Fibroblast of villous mesenchyme (primary cell): ENCODE measurements around the gene GLS. TPM values are rescaled to one million over a fixed set of nuclear protein-coding genes. Genes with fewer than 3 reads are reported as not detected.

Experiments used
- DNase-seq: peaks from one replicate; pipeline ENCODE4 v3.0.0-alpha.2; 2010; ENCODE audit warnings: low read depth
- H3K4me3 ChIP-seq: 2 replicates; pipeline ENCODE4 v1.5.1; 2011; ENCODE audit warnings: low read depth, mild to moderate bottlenecking, low read length
- CTCF ChIP-seq: IDR thresholded peaks from 2 replicates; pipeline ENCODE4 v1.5.1; 2012; ENCODE audit warnings: low read depth, mild to moderate bottlenecking, low read length; ENCODE audit not compliant: insufficient read depth
- total RNA-seq: library from RNA; depleted of rRNA; stranded (reverse); fragments of >200 nt; gene quantifications from 2 replicates; pipeline ENCODE4 v1.2.3, GENCODE V29; 2012

GLS gene
- total RNA-seq = 375 and 519 TPM in 2 replicates

GRCh38 chr2:190880378-190881083 lies at the start of gene GLS:
Gene GLS, plus strand, starts transcription at chr2:190880821. Its CDS starts 264 bp downstream, at chr2:190881085.
- peak within 1 kb of the TSS; percentile 76 for H3K4me3 ChIP-seq
- TF ChIP-seq CTCF = no peak

GRCh38 chr2:190831941-190832340 lies 48.7 kb upstream of the GLS start:
- no peak for TF ChIP-seq CTCF
- no peak overlapping the region for H3K4me3 ChIP-seq
- no peak for DNase-seq

More at GRCh38 chr2:190880378-190881083, at the start of gene GLS:
- peak; percentile 98 for DNase-seq

- no peak overlapping the region for H3K4me3 ChIP-seq
- DNase-seq = no peak
Measured at GRCh38 chr2:190834890-190835208, 45.8 kb upstream of the GLS start.

GRCh38 chr2:190835303-190835930 lies 45.2 kb upstream of the GLS start:
- no peak for TF ChIP-seq CTCF
- no peak overlapping the region for H3K4me3 ChIP-seq
- DNase-seq = peak; percentile 86

More at GRCh38 chr2:190834890-190835208, 45.8 kb upstream of the GLS start:
- TF ChIP-seq CTCF = no peak

- TF ChIP-seq CTCF = no peak
- no peak overlapping the region for H3K4me3 ChIP-seq
- DNase-seq = no peak
Measured at GRCh38 chr2:190836767-190837166, 43.9 kb upstream of the GLS start.

- no peak for TF ChIP-seq CTCF
- peak; percentile 61 for DNase-seq
- no peak overlapping the region for H3K4me3 ChIP-seq
Measured at GRCh38 chr2:190837420-190837819, 43.2 kb upstream of the GLS start.
